Osteocyte (in vitro differentiated cells): ENCODE data around the gene TPCN2. TPM values are rescaled to one million over a fixed set of nuclear protein-coding genes. Genes with fewer than 3 reads are reported as not detected.
"Not testable (repeated sequence)": the region's sequence is repeated elsewhere in the genome, so short reads cannot be mapped to it uniquely, and the experiment has no call there.

Experiments
- DNase-seq: peaks from one replicate; pipeline ENCODE4 v3.0.0; 2021; ENCODE audit warnings: mixed read lengths; ENCODE audit not compliant: unreplicated experiment; ENCODE audit errors: extremely low spot score
- H3K27ac Mint-ChIP-seq: one replicate; pipeline ENCODE4 v1.8.0; 2021; ENCODE audit warnings: mild to moderate bottlenecking, mixed read lengths; ENCODE audit not compliant: unreplicated experiment
- H3K27me3 Mint-ChIP-seq: one replicate; pipeline ENCODE4 v1.8.0; 2021; ENCODE audit warnings: mixed read lengths; ENCODE audit not compliant: unreplicated experiment
- H3K36me3 Mint-ChIP-seq: one replicate; pipeline ENCODE4 v1.8.0; 2021; ENCODE audit warnings: mixed read lengths; ENCODE audit not compliant: unreplicated experiment
- H3K4me1 Mint-ChIP-seq: one replicate; pipeline ENCODE4 v1.8.0; 2021; ENCODE audit warnings: mixed read lengths; ENCODE audit not compliant: unreplicated experiment
- H3K4me3 Mint-ChIP-seq: one replicate; pipeline ENCODE4 v1.8.0; 2021; ENCODE audit warnings: mild to moderate bottlenecking, moderate library complexity, mixed read lengths; ENCODE audit not compliant: unreplicated experiment
- H3K9me3 Mint-ChIP-seq: one replicate; pipeline ENCODE4 v1.8.0; 2021; ENCODE audit warnings: mixed read lengths; ENCODE audit not compliant: unreplicated experiment
- CTCF ChIP-seq: fragments of 200-600 bp; sonication (generic); IDR thresholded peaks from 2 replicates; pipeline ENCODE4 v1.5.0; 2021; ENCODE audit warnings: antibody characterized with exemption, mild to moderate bottlenecking, moderate library complexity
- total RNA-seq: library from RNA; stranded (reverse); gene quantifications from 2 replicates; pipeline ENCODE4 v1.2.1, GENCODE V29; 2021

Gene TPCN2
- total RNA-seq, 1 donor from 2014 or later = 22.4 TPM

GRCh38 chr11:69136471-69136870 lies 87.7 kb downstream of the TPCN2 start:
- Mint-ChIP-seq H3K27ac (no peak overlapping the region), H3K4me3 (no peak overlapping the region), H3K27me3 (no peaks in the 10 kb centered on the region), H3K36me3 (peaks cover 6% of the 10 kb centered on the region), H3K4me1 (peaks cover 13% of the 10 kb centered on the region), H3K9me3 (peaks cover 6% of the 10 kb centered on the region)
- no peak for TF ChIP-seq CTCF
- DNase-seq = no peak

- Mint-ChIP-seq H3K4me3 (no peak overlapping the region), H3K27ac (no peak overlapping the region), H3K9me3 (peaks cover 6% of the 10 kb centered on the region), H3K4me1 (peaks cover 7% of the 10 kb centered on the region), H3K36me3 (peaks cover 6% of the 10 kb centered on the region), H3K27me3 (no peaks in the 10 kb centered on the region)
- TF ChIP-seq CTCF = no peak
- DNase-seq = no peak
Observed at GRCh38 chr11:69137151-69137844, 88.6 kb downstream of the TPCN2 start.

- no peak overlapping the region for H3K27ac Mint-ChIP-seq
- peaks cover 7% of the 10 kb centered on the region for H3K4me1 Mint-ChIP-seq
- peaks cover 4% of the 10 kb centered on the region for H3K9me3 Mint-ChIP-seq
- no peaks in the 10 kb centered on the region for H3K27me3 Mint-ChIP-seq
- TF ChIP-seq CTCF = no peak
- H3K4me3 Mint-ChIP-seq = no peak overlapping the region
- peaks cover 5% of the 10 kb centered on the region for H3K36me3 Mint-ChIP-seq
- no peak for DNase-seq
Observed at GRCh38 chr11:69138265-69138664, 89.5 kb downstream of the TPCN2 start.

- not testable (repeated sequence) for H3K36me3 Mint-ChIP-seq, DNase-seq, H3K4me3 Mint-ChIP-seq, H3K27ac Mint-ChIP-seq, H3K9me3 Mint-ChIP-seq, H3K27me3 Mint-ChIP-seq
- peaks cover 16% of the 10 kb centered on the region for H3K4me1 Mint-ChIP-seq
Observed at GRCh38 chr11:69140161-69140560, 91.4 kb downstream of the TPCN2 start.

- H3K4me1 Mint-ChIP-seq = peaks cover 16% of the 10 kb centered on the region
- no peak for DNase-seq
- TF ChIP-seq CTCF = no peak
- peaks cover 2% of the 10 kb centered on the region for H3K36me3 Mint-ChIP-seq
- H3K9me3 Mint-ChIP-seq = peaks cover 2% of the 10 kb centered on the region
- H3K4me3 Mint-ChIP-seq = no peak overlapping the region
- H3K27ac Mint-ChIP-seq = no peak overlapping the region
- no peaks in the 10 kb centered on the region for H3K27me3 Mint-ChIP-seq
Observed at GRCh38 chr11:69140635-69141034, 91.9 kb downstream of the TPCN2 start.
